ENCODE data around the gene BMERB1. TPM values are rescaled to one million over a fixed set of nuclear protein-coding genes. Genes with fewer than 3 reads are reported as not detected.
A peak's percentile ranks its signal among the peaks of the same experiment; 100 is the strongest.
"Not testable (repeated sequence)": the region's sequence is repeated elsewhere in the genome, so short reads cannot be mapped to it uniquely, and the experiment has no call there.

Gene BMERB1
- polyA plus RNA-seq, 4 donors, result 0.89 to 20.9 (median 4.7) TPM

- H3K27me3 ChIP-seq (ENCODE audit: control insufficient read depth in 3 of 3, insufficient read depth in 3 of 3, low read length in 3 of 3); H3K4me1 ChIP-seq (ENCODE audit: control insufficient read depth in 3 of 3, insufficient read depth in 2 of 3, low read depth in 1 of 3, low read length in 2 of 3); H3K9me3 ChIP-seq (ENCODE audit: control insufficient read depth in 2 of 2, insufficient read depth in 1 of 2, low read depth in 1 of 2, low read length in 1 of 2); H3K4me3 ChIP-seq (ENCODE audit: low read depth in 1 of 3, low read length in 3 of 3); DNase-seq; H3K36me3 ChIP-seq (ENCODE audit: control insufficient read depth in 3 of 3, insufficient read depth in 2 of 3, low read depth in 1 of 3, low read length in 3 of 3); FAIRE-seq; H3K27ac ChIP-seq (ENCODE audit: low read depth in 1 of 3, low read length in 2 of 3): not testable (repeated sequence)
- WGBS, 3 donors, result 94% methylated on average over 6 of the region's 6 CpGs
Measured at GRCh38 chr16:15409476-15409875, 24.9 kb upstream of the BMERB1 start.

GRCh38 chr16:15415511-15415985, 18.8 kb upstream of the BMERB1 start:
- Histone ChIP-seq H3K27ac (ENCODE audit: low read depth in 1 of 3, low read length in 2 of 3) (no peak overlapping the region), H3K36me3 (ENCODE audit: control insufficient read depth in 3 of 3, insufficient read depth in 2 of 3, low read depth in 1 of 3, low read length in 3 of 3) (no peaks in the 10 kb centered on the region), H3K27me3 (ENCODE audit: control insufficient read depth in 3 of 3, insufficient read depth in 3 of 3, low read length in 3 of 3) (no peaks in the 10 kb centered on the region), H3K4me3 (ENCODE audit: low read depth in 1 of 3, low read length in 3 of 3) (no peak overlapping the region), H3K9me3 (ENCODE audit: control insufficient read depth in 2 of 2, insufficient read depth in 1 of 2, low read depth in 1 of 2, low read length in 1 of 2) (no peaks in the 10 kb centered on the region), H3K4me1 (ENCODE audit: control insufficient read depth in 3 of 3, insufficient read depth in 2 of 3, low read depth in 1 of 3, low read length in 2 of 3) (no peaks in the 10 kb centered on the region)
- WGBS, 3 donors, result 58 to 69% (median 63%) methylated on average over 3 of the region's 3 CpGs
- DNase-seq (no peak), FAIRE-seq (no peak)

DNA sequence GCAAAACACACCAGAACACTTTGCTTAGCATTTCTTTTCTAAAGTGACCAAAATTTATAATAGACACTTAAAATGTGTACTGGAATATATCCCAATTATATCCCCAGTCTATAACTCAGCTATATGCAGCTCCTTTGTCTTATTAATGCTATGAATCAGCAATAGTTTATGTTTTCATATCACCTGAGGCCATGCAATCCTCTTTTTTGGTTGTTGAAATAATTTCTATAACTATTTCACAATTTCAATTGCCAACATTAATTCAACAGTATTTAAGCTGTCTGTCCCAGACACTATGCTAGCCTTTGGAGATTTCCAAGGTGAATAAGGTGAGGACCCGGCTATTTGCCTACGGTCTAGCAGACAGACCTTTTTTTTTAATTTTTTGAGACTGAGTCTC, 17.2 kb upstream of the BMERB1 start:
- Histone ChIP-seq H3K9me3 (ENCODE audit: control insufficient read depth in 2 of 2, insufficient read depth in 1 of 2, low read depth in 1 of 2, low read length in 1 of 2) (no peaks in the 10 kb centered on the region), H3K4me1 (ENCODE audit: control insufficient read depth in 3 of 3, insufficient read depth in 2 of 3, low read depth in 1 of 3, low read length in 2 of 3) (peaks cover 0 to 2% (median 0%) of the 10 kb centered on the region in 3 donors), H3K27me3 (ENCODE audit: control insufficient read depth in 3 of 3, insufficient read depth in 3 of 3, low read length in 3 of 3) (no peaks in the 10 kb centered on the region), H3K4me3 (ENCODE audit: low read depth in 1 of 3, low read length in 3 of 3) (no peak overlapping the region), H3K27ac (ENCODE audit: low read depth in 1 of 3, low read length in 2 of 3) (no peak overlapping the region), H3K36me3 (ENCODE audit: control insufficient read depth in 3 of 3, insufficient read depth in 2 of 3, low read depth in 1 of 3, low read length in 3 of 3) (no peaks in the 10 kb centered on the region)
- WGBS, 3 donors, result 94 to 98% (median 94%) methylated on average over 2 of the region's 2 CpGs
- DNase-seq (no peak), FAIRE-seq (no peak)

- FAIRE-seq, result no peak
- H3K36me3 ChIP-seq (ENCODE audit: control insufficient read depth in 3 of 3, insufficient read depth in 2 of 3, low read depth in 1 of 3, low read length in 3 of 3), result no peaks in the 10 kb centered on the region
- 64 to 79% (median 70%) methylated on average over 3 of the region's 3 CpGs for WGBS, 3 donors
- no peaks in the 10 kb centered on the region for H3K9me3 ChIP-seq (ENCODE audit: control insufficient read depth in 2 of 2, insufficient read depth in 1 of 2, low read depth in 1 of 2, low read length in 1 of 2)
- peaks cover 0 to 2% (median 0%) of the 10 kb centered on the region in 3 donors for H3K4me1 ChIP-seq (ENCODE audit: control insufficient read depth in 3 of 3, insufficient read depth in 2 of 3, low read depth in 1 of 3, low read length in 2 of 3)
- no peak for DNase-seq
- H3K27me3 ChIP-seq (ENCODE audit: control insufficient read depth in 3 of 3, insufficient read depth in 3 of 3, low read length in 3 of 3), result no peaks in the 10 kb centered on the region
- H3K27ac ChIP-seq (ENCODE audit: low read depth in 1 of 3, low read length in 2 of 3), result no peak overlapping the region
- no peak overlapping the region for H3K4me3 ChIP-seq (ENCODE audit: low read depth in 1 of 3, low read length in 3 of 3)
Measured at GRCh38 chr16:15418206-15418605, 16.2 kb upstream of the BMERB1 start.

- 84 to 88% (median 88%) methylated on average over 5 of the region's 5 CpGs for WGBS, 3 donors
- H3K4me3 ChIP-seq (ENCODE audit: low read depth in 1 of 3, low read length in 3 of 3); DNase-seq; H3K4me1 ChIP-seq (ENCODE audit: control insufficient read depth in 3 of 3, insufficient read depth in 2 of 3, low read depth in 1 of 3, low read length in 2 of 3); H3K9me3 ChIP-seq (ENCODE audit: control insufficient read depth in 2 of 2, insufficient read depth in 1 of 2, low read depth in 1 of 2, low read length in 1 of 2); H3K27ac ChIP-seq (ENCODE audit: low read depth in 1 of 3, low read length in 2 of 3); H3K27me3 ChIP-seq (ENCODE audit: control insufficient read depth in 3 of 3, insufficient read depth in 3 of 3, low read length in 3 of 3); H3K36me3 ChIP-seq (ENCODE audit: control insufficient read depth in 3 of 3, insufficient read depth in 2 of 3, low read depth in 1 of 3, low read length in 3 of 3); FAIRE-seq: not testable (repeated sequence)
Measured at GRCh38 chr16:15421696-15422095, 12.7 kb upstream of the BMERB1 start.

DNA sequence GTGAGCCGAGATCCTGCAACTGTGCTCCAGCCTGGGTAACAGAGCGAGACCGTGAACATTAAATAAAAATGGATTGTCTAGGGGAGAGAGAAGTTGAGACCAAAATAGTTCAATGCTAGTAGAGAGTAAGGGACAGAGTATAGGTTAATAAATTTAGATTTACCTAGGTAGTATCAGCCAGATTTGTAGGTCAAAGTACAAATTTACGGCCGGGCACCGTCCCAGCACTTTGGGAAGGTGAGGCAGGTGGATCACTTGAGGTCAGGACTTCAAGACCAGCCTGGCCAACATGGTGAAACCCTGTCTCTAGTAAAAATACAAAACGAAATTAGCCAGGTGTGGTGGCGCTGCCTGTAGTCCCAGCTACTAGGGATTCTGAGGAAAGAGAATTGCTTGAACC, 12.2 kb upstream of the BMERB1 start:
- DNase-seq, result peak in 1 of 2 donors; percentile 27
- WGBS, 3 donors, result 48 to 77% (median 48%) methylated on average over 8 of the region's 8 CpGs

GRCh38 chr16:15425861-15426260, 8.5 kb upstream of the BMERB1 start:
- DNase-seq, result no peak
- H3K27me3 ChIP-seq (ENCODE audit: control insufficient read depth in 3 of 3, insufficient read depth in 3 of 3, low read length in 3 of 3), result no peaks in the 10 kb centered on the region
- no peak for FAIRE-seq

More for the DNA sequence above, 12.2 kb upstream of the BMERB1 start:
- Histone ChIP-seq H3K4me3 (ENCODE audit: low read depth in 1 of 3, low read length in 3 of 3) (no peak overlapping the region), H3K9me3 (ENCODE audit: control insufficient read depth in 2 of 2, insufficient read depth in 1 of 2, low read depth in 1 of 2, low read length in 1 of 2) (no peaks in the 10 kb centered on the region), H3K27ac (ENCODE audit: low read depth in 1 of 3, low read length in 2 of 3) (no peak overlapping the region), H3K4me1 (ENCODE audit: control insufficient read depth in 3 of 3, insufficient read depth in 2 of 3, low read depth in 1 of 3, low read length in 2 of 3) (peaks cover 0 to 2% (median 0%) of the 10 kb centered on the region in 3 donors), H3K27me3 (ENCODE audit: control insufficient read depth in 3 of 3, insufficient read depth in 3 of 3, low read length in 3 of 3) (no peaks in the 10 kb centered on the region), H3K36me3 (ENCODE audit: control insufficient read depth in 3 of 3, insufficient read depth in 2 of 3, low read depth in 1 of 3, low read length in 3 of 3) (no peaks in the 10 kb centered on the region)
- no peak for FAIRE-seq

GRCh38 chr16:15426796-15427195, 7.6 kb upstream of the BMERB1 start:
- Histone ChIP-seq H3K27me3 (ENCODE audit: control insufficient read depth in 3 of 3, insufficient read depth in 3 of 3, low read length in 3 of 3) (no peaks in the 10 kb centered on the region), H3K36me3 (ENCODE audit: control insufficient read depth in 3 of 3, insufficient read depth in 2 of 3, low read depth in 1 of 3, low read length in 3 of 3) (no peaks in the 10 kb centered on the region), H3K9me3 (ENCODE audit: control insufficient read depth in 2 of 2, insufficient read depth in 1 of 2, low read depth in 1 of 2, low read length in 1 of 2) (no peaks in the 10 kb centered on the region), H3K27ac (ENCODE audit: low read depth in 1 of 3, low read length in 2 of 3) (no peak overlapping the region), H3K4me1 (ENCODE audit: control insufficient read depth in 3 of 3, insufficient read depth in 2 of 3, low read depth in 1 of 3, low read length in 2 of 3) (peaks cover 0 to 6% (median 2%) of the 10 kb centered on the region in 3 donors), H3K4me3 (ENCODE audit: low read depth in 1 of 3, low read length in 3 of 3) (no peak overlapping the region)
- FAIRE-seq (no peak), DNase-seq (no peak)
- WGBS, 3 donors, result 75 to 85% (median 80%) methylated on average over 6 of the region's 6 CpGs

More at GRCh38 chr16:15425861-15426260, 8.5 kb upstream of the BMERB1 start:
- 76 to 85% (median 82%) methylated on average over 6 of the region's 6 CpGs for WGBS, 3 donors
- H3K4me3 ChIP-seq (ENCODE audit: low read depth in 1 of 3, low read length in 3 of 3), result no peak overlapping the region
- H3K27ac ChIP-seq (ENCODE audit: low read depth in 1 of 3, low read length in 2 of 3), result no peak overlapping the region
- H3K36me3 ChIP-seq (ENCODE audit: control insufficient read depth in 3 of 3, insufficient read depth in 2 of 3, low read depth in 1 of 3, low read length in 3 of 3), result no peaks in the 10 kb centered on the region
- no peaks in the 10 kb centered on the region for H3K9me3 ChIP-seq (ENCODE audit: control insufficient read depth in 2 of 2, insufficient read depth in 1 of 2, low read depth in 1 of 2, low read length in 1 of 2)
- H3K4me1 ChIP-seq (ENCODE audit: control insufficient read depth in 3 of 3, insufficient read depth in 2 of 3, low read depth in 1 of 3, low read length in 2 of 3), result peaks cover 0 to 6% (median 2%) of the 10 kb centered on the region in 3 donors

GRCh38 chr16:15427648-15428239, 6.6 kb upstream of the BMERB1 start:
- Histone ChIP-seq H3K4me1 (ENCODE audit: control insufficient read depth in 3 of 3, insufficient read depth in 2 of 3, low read depth in 1 of 3, low read length in 2 of 3) (peaks cover 0 to 4% (median 2%) of the 10 kb centered on the region in 3 donors), H3K27me3 (ENCODE audit: control insufficient read depth in 3 of 3, insufficient read depth in 3 of 3, low read length in 3 of 3) (no peaks in the 10 kb centered on the region), H3K36me3 (ENCODE audit: control insufficient read depth in 3 of 3, insufficient read depth in 2 of 3, low read depth in 1 of 3, low read length in 3 of 3) (no peaks in the 10 kb centered on the region), H3K27ac (ENCODE audit: low read depth in 1 of 3, low read length in 2 of 3) (no peak overlapping the region), H3K4me3 (ENCODE audit: low read depth in 1 of 3, low read length in 3 of 3) (no peak overlapping the region), H3K9me3 (ENCODE audit: control insufficient read depth in 2 of 2, insufficient read depth in 1 of 2, low read depth in 1 of 2, low read length in 1 of 2) (no peaks in the 10 kb centered on the region)
- FAIRE-seq (no peak), DNase-seq (peak; percentile 57 to 66)
- 4 to 13% (median 8%) methylated on average over 8 of the region's 8 CpGs for WGBS, 3 donors

Data from small intestine (tissue), 7 donors.